K562 (cell line): ENCODE data around the gene PRCP. TPM values are rescaled to one million over a fixed set of nuclear protein-coding genes. Genes with fewer than 3 reads are reported as not detected.

Experiments
- ATAC-seq: fragments of 200-7000 bp; cut with Tn5 transposase; 3 replicates; pipeline ENCODE4 v1.9.1; 2020; ENCODE audit warnings: moderate library complexity
- BruUV-seq: library from RNA; stranded (reverse); fragments of 400-500 nt; replicated peaks from 2 replicates; lab custom pipeline; 2021; lab: Mats Ljungman, UMichigan
- CTCF ChIA-PET: fragments of 300-600 bp; formaldehyde crosslinking; extraction: SDS; loops from one replicate; lab custom pipeline; 2021; ENCODE audit warnings: low intra/inter-chr PET ratio; lab: Yijun Ruan, JAX
- POLR2A ChIA-PET: fragments of 300-600, 350-650 bp; sonication (Branson Sonifier 250); formaldehyde crosslinking; extraction: SDS; loops from one replicate; lab custom pipeline; 2021; ENCODE audit warnings: antibody characterized with exemption, inconsistent platforms; lab: Yijun Ruan, JAX
- DNase-seq, 4 experiments: peaks; one replicate each; pipeline versions ENCODE4 v3.0.0 to v3.0.0-alpha.2; 2011 to 2018; ENCODE audit warnings: low spot score in 3 of 4, mixed read lengths in 3 of 4; ENCODE audit errors: extremely low read depth in 1 of 4
- FAIRE-seq: peaks from 2 replicates; lab custom pipeline; 2011; peaks lifted over from hg19 to GRCh38; lab: Jason Lieb, UNC
- H2AFZ ChIP-seq: 2 replicates; pipeline ENCODE4 v1.6.0; 2011; ENCODE audit warnings: low read depth, low read length, control low read depth, inconsistent platforms
- H3K27ac ChIP-seq: fragments of 200-600 bp; 3 replicates; pipeline ENCODE4 v1.8.0; 2011; ENCODE audit warnings: low read depth, mild to moderate bottlenecking, control low read depth, inconsistent platforms, low read length, moderate library complexity, mixed read lengths; ENCODE audit errors: extremely low read depth
- H3K27me3 ChIP-seq, 2 experiments: fragments of 300-600 bp in 1 of 2; 2 replicates in 1 of 2; 3 replicates in 1 of 2; pipeline versions ENCODE4 v1.6.0 to v1.8.0; 2011; ENCODE audit warnings: inconsistent platforms in 2 of 2, low read length in 2 of 2, mild to moderate bottlenecking in 1 of 2, mixed read lengths in 1 of 2, moderate library complexity in 1 of 2; ENCODE audit not compliant: control insufficient read depth in 2 of 2, insufficient read depth in 2 of 2
- H3K36me3 ChIP-seq: fragments of 300-600 bp; 3 replicates; pipeline ENCODE4 v1.8.0; 2011; ENCODE audit warnings: mild to moderate bottlenecking, low read length, inconsistent platforms; ENCODE audit not compliant: control insufficient read depth, insufficient read depth
- H3K4me1 ChIP-seq, 2 experiments: fragments of 200-600 bp in 1 of 2; replicated peaks in 1 of 2; 2 replicates in 1 of 2; 3 replicates in 1 of 2; pipeline versions ENCODE4 v1.5.1 to v1.8.0; 2011; ENCODE audit warnings: inconsistent platforms in 2 of 2, low read length in 2 of 2, mild to moderate bottlenecking in 1 of 2, mixed read lengths in 1 of 2, moderate library complexity in 1 of 2; ENCODE audit not compliant: control insufficient read depth in 2 of 2, insufficient read depth in 2 of 2
- H3K4me2 ChIP-seq: 2 replicates; pipeline ENCODE4 v1.6.1; 2011; ENCODE audit warnings: low read length, control low read depth, inconsistent platforms, mixed read lengths; ENCODE audit not compliant: insufficient read depth
- H3K4me3 ChIP-seq: fragments of 200-600 bp; sonication (generic), shearing (Covaris generic); 2 replicates; pipeline ENCODE4 v1.5.1; 2016; ENCODE audit warnings: control low read depth, inconsistent platforms
- H3K79me2 ChIP-seq: fragments of 200-600 bp; 3 replicates; pipeline ENCODE4 v1.8.0; 2011; ENCODE audit warnings: low read length, inconsistent platforms; ENCODE audit not compliant: control insufficient read depth, insufficient read depth
- H3K9ac ChIP-seq, 2 experiments: 2 replicates each; pipeline versions ENCODE4 v1.6.0 to v1.6.1; 2011; ENCODE audit warnings: low read depth in 2 of 2, low read length in 2 of 2, control low read depth in 1 of 2, inconsistent platforms in 1 of 2, mild to moderate bottlenecking in 1 of 2, mixed read lengths in 1 of 2; ENCODE audit not compliant: insufficient read depth in 1 of 2
- H3K9me1 ChIP-seq: one replicate; pipeline ENCODE4 v1.6.0; 2011; ENCODE audit warnings: inconsistent platforms, mild to moderate bottlenecking, low read length, moderate library complexity; ENCODE audit not compliant: control insufficient read depth, insufficient read depth
- H3K9me3 ChIP-seq: replicated peaks from 2 replicates; pipeline ENCODE4 v1.5.1; 2011; ENCODE audit warnings: low read depth, low read length, inconsistent platforms; ENCODE audit not compliant: control insufficient read depth, insufficient read depth
- H4K20me1 ChIP-seq: replicated peaks from 2 replicates; pipeline ENCODE4 v1.6.1; 2011; ENCODE audit warnings: low read length, inconsistent platforms, mixed read lengths; ENCODE audit not compliant: control insufficient read depth, insufficient read depth
- BHLHE40 ChIP-seq: IDR thresholded peaks from 2 replicates; pipeline ENCODE4 v1.6.1; 2011; ENCODE audit warnings: low read length, improper control_type of control experiment
- CHAMP1 ChIP-seq: fragments of 450-650 bp; IDR thresholded peaks from 2 replicates; pipeline ENCODE4 v1.6.1; 2016; ENCODE audit warnings: mild to moderate bottlenecking
- PATZ1 ChIP-seq: fragments of 250-450 bp; sonication (Bioruptor Pico); IDR thresholded peaks from 2 replicates; pipeline ENCODE4 v1.5.0; 2020; ENCODE audit warnings: mild to moderate bottlenecking, borderline replicate concordance
- PPARD ChIP-seq: fragments of 250-450 bp; sonication (Bioruptor Pico); IDR thresholded peaks from 2 replicates; pipeline ENCODE4 v1.8.0; 2022; ENCODE audit warnings: inconsistent platforms, mild to moderate bottlenecking, moderate library complexity
- SIRT6 ChIP-seq: IDR thresholded peaks from one replicate; pipeline ENCODE4 v1.6.1; 2012; ENCODE audit warnings: low read depth, mild to moderate bottlenecking, control low read depth, inconsistent platforms, low read length, moderate library complexity
- ZNF280B ChIP-seq: fragments of 250-450 bp; sonication (Bioruptor Pico); IDR thresholded peaks from 2 replicates; pipeline ENCODE4 v1.5.1; 2021; ENCODE audit warnings: mild to moderate bottlenecking
- WGBS: fragments of 100-300 bp; shearing (Covaris generic); methylation state at CpG from one replicate; pipeline ENCODE4 v1.1.6; 2016; ENCODE audit warnings: low coverage, mixed read lengths; ENCODE audit not compliant: insufficient coverage; ENCODE audit errors: missing lambda C conversion rate; 5-methylcytosine and 5-hydroxymethylcytosine counted together
- in situ Hi-C: fragments of 300-500 bp; cut with MboI; formaldehyde crosslinking; loops from 4 replicates; pipeline ENCODE4 v1.15.0; 2018; ENCODE audit warnings: inconsistent platforms, mixed read lengths
- intact Hi-C: fragments of 100-400 bp; cut with micrococcal nuclease; formaldehyde crosslinking; loops from 2 replicates; pipeline ENCODE4 v1.14.2; 2022
- polyA plus RNA-seq, 8 experiments: library from polyadenylated mRNA; depleted of rRNA in 4 of 8; stranded (reverse) in 5 of 8; unstranded in 3 of 8; fragments of >200 nt; fragmentation: Nextera tagmentation in 2 of 8; fragmentation: Illumina TruSeq in 1 of 8; extraction: Ambion mirVana in 2 of 8; extraction: Trizol in 1 of 8; gene quantifications; 2 replicates each; pipeline versions ENCODE4 v1.2.1 to v1.2.3, GENCODE V29; 2011 to 2014; ENCODE audit warnings: inconsistent platforms in 1 of 8, missing spikeins in 1 of 8
- total RNA-seq, 7 experiments: library from RNA; depleted of rRNA in 6 of 7; stranded (reverse); fragments of >200 nt in 6 of 7; fragmentation: Illumina TruSeq in 2 of 7; extraction: Trizol in 2 of 7; gene quantifications; 2 replicates each; pipeline versions ENCODE4 v1.2.1 to v1.2.3, GENCODE V29; 2011 to 2021; ENCODE audit warnings: low replicate concordance in 1 of 7
- TF ChIP-seq, protein P1 (sequence below): fragments of 250-450 bp; sonication (Bioruptor Pico); IDR thresholded peaks from 2 replicates; pipeline ENCODE4 v1.5.0; 2020; ENCODE audit warnings: mild to moderate bottlenecking

Gene PRCP
- total and polyA plus RNA-seq, 9 of the 15 experiments (the other 6 are each of a cell fraction or from before 2014, with no cell fraction given): 9.5 to 43.1 (median 23.2) TPM

GRCh38 chr11:82858556-82859091 lies 41.6 kb downstream of the PRCP start:
- no peaks in the 10 kb centered on the region for H3K36me3 ChIP-seq
- no peaks in the 10 kb centered on the region for H3K79me2 ChIP-seq
- H3K9ac ChIP-seq: no peak overlapping the region
- ATAC-seq (no peak), FAIRE-seq (no peak), DNase-seq (no peak)
- intact Hi-C loops: no loop called here
- TF ChIP-seq CHAMP1 (no peak), SIRT6 (no peak), PPARD (CRISPR knock-in tag) (no peak), BHLHE40 (no peak), PATZ1 (CRISPR knock-in tag) (no peak), ZNF280B (CRISPR knock-in tag) (no peak)
- TF ChIP-seq, protein P1, sequence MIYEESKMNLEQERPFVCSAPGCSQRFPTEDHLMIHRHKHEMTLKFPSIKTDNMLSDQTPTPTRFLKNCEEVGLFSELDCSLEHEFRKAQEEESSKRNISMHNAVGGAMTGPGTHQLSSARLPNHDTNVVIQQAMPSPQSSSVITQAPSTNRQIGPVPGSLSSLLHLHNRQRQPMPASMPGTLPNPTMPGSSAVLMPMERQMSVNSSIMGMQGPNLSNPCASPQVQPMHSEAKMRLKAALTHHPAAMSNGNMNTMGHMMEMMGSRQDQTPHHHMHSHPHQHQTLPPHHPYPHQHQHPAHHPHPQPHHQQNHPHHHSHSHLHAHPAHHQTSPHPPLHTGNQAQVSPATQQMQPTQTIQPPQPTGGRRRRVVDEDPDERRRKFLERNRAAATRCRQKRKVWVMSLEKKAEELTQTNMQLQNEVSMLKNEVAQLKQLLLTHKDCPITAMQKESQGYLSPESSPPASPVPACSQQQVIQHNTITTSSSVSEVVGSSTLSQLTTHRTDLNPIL (CRISPR knock-in tag): no peak
- 20% methylated on average over 1 of the region's 1 CpG for WGBS
- no peaks in the 10 kb centered on the region for H3K4me1 ChIP-seq
- POLR2A ChIA-PET: no interaction called here
- BruUV-seq: no TSS peak
- no peaks in the 10 kb centered on the region for H3K27me3 ChIP-seq
- H3K4me2 ChIP-seq: no peak overlapping the region
- no peaks in the 10 kb centered on the region for H3K9me3 ChIP-seq
- CTCF ChIA-PET: no interaction called here
- H2AFZ ChIP-seq: no peak overlapping the region
- in situ Hi-C loops: loop anchor here (25.0 kb wide), 1 partner anchor 954 kb away; no protein-coding TSS in a partner anchor
- no peak overlapping the region for H3K4me3 ChIP-seq
- no peaks in the 10 kb centered on the region for H3K9me1 ChIP-seq
- H4K20me1 ChIP-seq: no peaks in the 10 kb centered on the region; the same call in 1 of the 2 replicates
- H3K27ac ChIP-seq: no peak overlapping the region
